GM23248 (cell line): Measurements from ENCODE around the gene ZNF326.

Experiments
- EZH2 ChIP-seq: fragments of 200-600 bp; sonication (generic); IDR thresholded peaks from 2 replicates; pipeline ENCODE4 v1.6.1; 2018; ENCODE audit warnings: antibody characterized with exemption, mild to moderate bottlenecking; ENCODE audit not compliant: insufficient read depth, poor library complexity, severe bottlenecking
- EZH2phosphoT487 ChIP-seq: fragments of 200-600 bp; sonication (generic); IDR thresholded peaks from 2 replicates; pipeline ENCODE4 v1.6.1; 2018; ENCODE audit warnings: antibody characterized with exemption, moderate library complexity, mild to moderate bottlenecking, low read depth; ENCODE audit not compliant: insufficient read depth

DNA sequence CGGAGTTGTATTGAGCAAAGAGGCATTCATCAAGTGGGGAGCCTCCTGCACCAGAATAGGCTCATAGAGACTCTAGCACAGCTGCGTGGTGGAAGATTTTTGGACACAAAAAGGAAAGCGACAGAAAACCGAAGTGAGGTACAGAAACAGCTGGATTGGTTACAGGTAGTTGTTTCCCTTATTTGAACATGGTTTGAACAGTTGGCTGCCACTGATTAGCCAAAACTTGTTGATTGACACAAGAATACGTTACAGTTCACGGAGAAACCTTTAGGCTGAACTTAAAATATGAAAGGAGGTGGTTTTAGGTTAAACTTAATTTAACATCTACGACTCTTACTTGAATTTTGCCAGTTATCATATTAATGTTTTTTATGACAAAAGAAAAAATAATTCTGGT lies 89.1 kb downstream of the ZNF326 start:
- TF ChIP-seq EZH2, result no peak
- no peak for TF ChIP-seq EZH2phosphoT487
